HepG2 (cell line): ENCODE results near the gene OGFR. TPM values are rescaled to one million over a fixed set of nuclear protein-coding genes. Genes with fewer than 3 reads are reported as not detected.

Source experiments
- CBX2 ChIP-seq, 2 experiments: fragments of 200-600 bp in 1 of 2; sonication (generic); formaldehyde crosslinking in 1 of 2; IDR thresholded peaks; 2 replicates each; pipeline versions ENCODE4 v1.7.0 to v1.8.1; 2018 to 2022; ENCODE audit warnings: low read depth in 2 of 2, low read length in 1 of 2, mild to moderate bottlenecking in 1 of 2, missing genetic modification reagents in 1 of 2
- FIP1L1 ChIP-seq: fragments of 200-400 bp; formaldehyde crosslinking; IDR thresholded peaks from 2 replicates; pipeline ENCODE4 v1.6.1; 2018; ENCODE audit warnings: low read depth, mild to moderate bottlenecking, low read length, moderate library complexity, borderline replicate concordance; ENCODE audit not compliant: insufficient read depth
- FLYWCH1 ChIP-seq: sonication (generic); formaldehyde crosslinking; IDR thresholded peaks from 2 replicates; pipeline ENCODE4 v1.8.1; 2023; ENCODE audit warnings: mild to moderate bottlenecking, missing genetic modification reagents
- GZF1 ChIP-seq: sonication (generic); formaldehyde crosslinking; IDR thresholded peaks from 2 replicates; pipeline ENCODE4 v1.5.1; 2020; ENCODE audit warnings: mild to moderate bottlenecking, missing genetic modification reagents
- HMG20A ChIP-seq: IDR thresholded peaks from 2 replicates; pipeline ENCODE4 v1.6.1; 2016; ENCODE audit warnings: borderline replicate concordance
- HMGXB4 ChIP-seq, 2 experiments: sonication (generic) in 1 of 2; formaldehyde crosslinking in 1 of 2; IDR thresholded peaks; 2 replicates each; pipeline versions ENCODE4 v1.4.0 to v1.6.1; 2018 to 2020; ENCODE audit warnings: missing genetic modification reagents in 2 of 2, borderline replicate concordance in 1 of 2, low read depth in 1 of 2, mild to moderate bottlenecking in 1 of 2, missing biosample characterization in 1 of 2
- HNRNPL ChIP-seq: fragments of 200-400 bp; formaldehyde crosslinking; IDR thresholded peaks from 2 replicates; pipeline ENCODE4 v1.6.1; 2017; ENCODE audit warnings: mild to moderate bottlenecking, low read depth, low read length
- JARID2 ChIP-seq: sonication (generic); formaldehyde crosslinking; IDR thresholded peaks from 2 replicates; pipeline ENCODE4 v1.8.1; 2023; ENCODE audit warnings: missing genetic modification reagents, inconsistent platforms; ENCODE audit not compliant: insufficient replicate concordance
- KDM4B ChIP-seq: sonication (generic); formaldehyde crosslinking; IDR thresholded peaks from 2 replicates; pipeline ENCODE4 v1.4.0; 2020; ENCODE audit warnings: missing genetic modification reagents
- MYNN ChIP-seq: sonication (generic); formaldehyde crosslinking; IDR thresholded peaks from 2 replicates; pipeline ENCODE4 v1.4.0; 2020; ENCODE audit warnings: mild to moderate bottlenecking, low read depth, missing genetic modification reagents
- NFE2 ChIP-seq: sonication (generic); formaldehyde crosslinking; IDR thresholded peaks from 2 replicates; pipeline ENCODE4 v1.4.0; 2020; ENCODE audit warnings: missing genetic modification reagents
- NR1H2 ChIP-seq: sonication (generic); formaldehyde crosslinking; IDR thresholded peaks from 2 replicates; pipeline ENCODE4 v1.8.1; 2022; ENCODE audit warnings: low read depth, missing genetic modification reagents, borderline replicate concordance
- PCBP1 ChIP-seq: fragments of 200-400 bp; formaldehyde crosslinking; IDR thresholded peaks from 2 replicates; pipeline ENCODE4 v1.6.1; 2017; ENCODE audit warnings: mild to moderate bottlenecking, low read depth, low read length, borderline replicate concordance
- PRPF4 ChIP-seq: fragments of 200-400 bp; formaldehyde crosslinking; IDR thresholded peaks from 2 replicates; pipeline ENCODE4 v1.6.1; 2016; ENCODE audit warnings: low read length, low read depth; ENCODE audit not compliant: poor library complexity, severe bottlenecking
- RBFOX2 ChIP-seq: fragments of 200-400 bp; formaldehyde crosslinking; IDR thresholded peaks from 2 replicates; pipeline ENCODE4 v1.6.1; 2017; ENCODE audit warnings: low read depth, mild to moderate bottlenecking, low read length
- REST ChIP-seq, 2 experiments: IDR thresholded peaks; 2 replicates each; pipeline ENCODE4 v1.6.1; 2011 to 2012; ENCODE audit warnings: low read length in 2 of 2, borderline replicate concordance in 1 of 2, low read depth in 1 of 2, mild to moderate bottlenecking in 1 of 2, moderate library complexity in 1 of 2
- SIN3A ChIP-seq: IDR thresholded peaks from 2 replicates; pipeline ENCODE4 v1.6.1; 2011; ENCODE audit warnings: low read depth, mild to moderate bottlenecking, control low read depth, low read length, borderline replicate concordance
- TEAD3 ChIP-seq: optimal IDR thresholded peaks from 2 replicates; pipeline ENCODE3; 2016; ENCODE audit warnings: borderline replicate concordance
- ZBTB3 ChIP-seq: sonication (generic); formaldehyde crosslinking; IDR thresholded peaks from 2 replicates; pipeline ENCODE4 v1.4.0; 2020; ENCODE audit warnings: low read depth, mild to moderate bottlenecking, moderate library complexity, missing genetic modification reagents, borderline replicate concordance
- ZNF20 ChIP-seq: sonication (generic); formaldehyde crosslinking; IDR thresholded peaks from 2 replicates; pipeline ENCODE4 v1.4.0; 2020; ENCODE audit warnings: mild to moderate bottlenecking, moderate library complexity, missing genetic modification reagents
- ZNF451 ChIP-seq: sonication (generic); formaldehyde crosslinking; IDR thresholded peaks from 2 replicates; pipeline ENCODE4 v1.5.0; 2020; ENCODE audit warnings: mild to moderate bottlenecking, missing genetic modification reagents
- ZNF567 ChIP-seq: sonication (generic); formaldehyde crosslinking; IDR thresholded peaks from 2 replicates; pipeline ENCODE4 v1.8.1; 2023; ENCODE audit warnings: mild to moderate bottlenecking, missing genetic modification reagents, borderline replicate concordance
- polyA plus RNA-seq, 8 experiments: library from polyadenylated mRNA; depleted of rRNA in 3 of 8; stranded (reverse) in 7 of 8; unstranded in 1 of 8; fragments of >200 nt; fragmentation: Illumina TruSeq in 4 of 8; extraction: Trizol in 4 of 8; gene quantifications; 2 replicates each; pipeline versions ENCODE4 v1.2.1 to v1.2.3, GENCODE V29; 2011 to 2016; ENCODE audit warnings: low read depth in 4 of 8, missing spikeins in 1 of 8, mixed read lengths in 1 of 8; ENCODE audit not compliant: insufficient read depth in 1 of 8
- total RNA-seq, 5 experiments: library from RNA; depleted of rRNA; stranded (reverse); fragments of >200 nt; fragmentation: Illumina TruSeq; extraction: Trizol; gene quantifications; 2 replicates each; pipeline ENCODE4 v1.2.3, GENCODE V29; 2016; ENCODE audit warnings: low read depth in 1 of 5
- TF ChIP-seq, protein P1 (sequence below): sonication (generic); formaldehyde crosslinking; IDR thresholded peaks from 2 replicates; pipeline ENCODE4 v1.5.0; 2020; ENCODE audit warnings: mild to moderate bottlenecking, low read depth, missing genetic modification reagents, borderline replicate concordance

OGFR gene
- total and polyA plus RNA-seq, 2 of the 13 experiments (the other 11 are each of a cell fraction or from before 2014, with no cell fraction given): 47.7 to 81.8 TPM

- no peak for TF ChIP-seq REST (IDR thresholded peaks at IDR 0.05; ENCODE audit: borderline replicate concordance in 1 of 2, low read depth in 1 of 2, low read length in 2 of 2)
- TF ChIP-seq ZBTB3 (CRISPR knock-in tag): no peak
- TF ChIP-seq PRPF4: no peak
- no peak for TF ChIP-seq KDM4B
- TF ChIP-seq, protein P1, sequence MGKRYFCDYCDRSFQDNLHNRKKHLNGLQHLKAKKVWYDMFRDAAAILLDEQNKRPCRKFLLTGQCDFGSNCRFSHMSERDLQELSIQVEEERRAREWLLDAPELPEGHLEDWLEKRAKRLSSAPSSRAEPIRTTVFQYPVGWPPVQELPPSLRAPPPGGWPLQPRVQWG (CRISPR knock-in tag): no peak
- no peak for TF ChIP-seq NFE2 (CRISPR knock-in tag)
- TF ChIP-seq ZNF451 (CRISPR knock-in tag): 0 out of 2 replicates have a peak, but pooled peaks have one; percentile 18
- no peak for TF ChIP-seq FLYWCH1
- TF ChIP-seq NR1H2 (CRISPR knock-in tag): no peak
- TF ChIP-seq GZF1: no peak
- no peak for TF ChIP-seq ZNF567 (CRISPR knock-in tag)
- TF ChIP-seq PCBP1: no peak
- TF ChIP-seq FIP1L1: no peak
- TF ChIP-seq HNRNPL: 0 out of 2 replicates have a peak, but pooled peaks have one; percentile 0
- TF ChIP-seq JARID2 (CRISPR knock-in tag): no peak
- TF ChIP-seq RBFOX2: no peak
- no peak for TF ChIP-seq HMGXB4 (CRISPR knock-in tag; IDR thresholded peaks at IDR 0.05; ENCODE audit: borderline replicate concordance in 1 of 2, low read depth in 1 of 2)
- no peak for TF ChIP-seq ZNF20 (CRISPR knock-in tag)
- TF ChIP-seq TEAD3: no peak
- TF ChIP-seq HMG20A (CRISPR knock-in tag): no peak
- TF ChIP-seq SIN3A: no peak
- no peak for TF ChIP-seq MYNN (CRISPR knock-in tag)
- TF ChIP-seq CBX2 (IDR thresholded peaks at IDR 0.05; ENCODE audit: low read depth, low read length): no peak
- TF ChIP-seq CBX2 (CRISPR knock-in tag; IDR thresholded peaks at IDR 0.05; ENCODE audit: low read depth): no peak
These were observed 27.7 kb upstream of the OGFR start (continued) for GRCh38 chr20:62776692-62777527.
